GM18517 (cell line): Measurements from ENCODE around the gene SIK3.

Source experiments
- ATAC-seq: cut with Tn5 transposase; IDR thresholded peaks from one replicate; pipeline ENCODE4 v1.9.1; 2021; ENCODE audit warnings: mild to moderate bottlenecking, moderate library complexity; ENCODE audit not compliant: unreplicated experiment

The SIK3 gene

DNA sequence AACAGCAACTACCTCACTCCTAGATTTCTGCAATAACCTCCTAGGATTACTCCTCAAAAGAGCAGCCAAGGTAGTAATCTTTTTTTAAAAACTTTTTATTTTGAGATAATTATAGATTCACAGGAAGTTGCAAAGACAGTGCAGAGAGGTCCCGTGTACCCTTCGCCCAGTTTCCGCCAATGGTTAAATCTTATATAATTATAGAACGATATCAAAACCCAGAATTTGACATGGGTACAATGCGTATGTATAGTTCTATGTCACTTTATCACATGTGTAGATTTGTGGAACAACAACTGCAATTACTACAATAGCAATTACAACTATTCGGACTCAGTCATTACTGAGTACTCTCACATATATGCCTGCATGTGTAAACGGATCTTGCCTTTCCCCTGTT lies 166.0 kb downstream of the SIK3 start:
- ATAC-seq, result no peak

DNA sequence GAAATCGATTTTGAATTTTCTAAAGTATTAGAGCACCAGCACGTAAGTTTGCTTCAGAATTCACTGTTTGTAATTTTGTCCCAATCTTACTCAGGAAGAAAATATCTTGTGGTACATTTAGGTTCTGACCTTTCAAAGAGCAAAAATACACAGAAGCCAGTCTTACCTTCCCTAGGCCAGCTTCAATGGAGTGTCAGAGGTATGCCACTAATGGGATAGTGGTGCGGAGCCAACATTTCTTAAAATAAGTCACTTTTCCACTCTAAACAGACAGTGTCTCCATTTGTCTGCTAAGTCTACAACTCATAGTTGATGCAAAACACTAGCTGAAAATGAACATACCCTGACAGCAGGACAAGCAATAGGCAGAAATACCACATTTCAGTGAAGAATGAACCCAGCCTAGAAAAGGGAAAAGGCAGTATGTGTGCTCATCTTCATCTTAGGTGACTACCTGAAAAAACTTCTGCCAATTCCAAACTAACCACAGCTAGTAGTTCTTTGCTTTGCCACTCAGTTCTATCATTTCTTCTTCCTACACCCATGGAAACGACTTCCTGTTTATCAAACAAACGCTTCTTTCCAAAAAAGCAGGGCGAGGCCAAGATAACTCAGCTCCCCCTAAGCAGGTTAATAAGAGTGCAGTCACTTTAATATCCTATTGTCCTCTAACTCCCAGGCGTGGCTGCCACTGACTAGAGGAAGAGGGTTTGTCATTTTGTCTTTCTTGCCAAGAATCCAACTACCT lies 166.8 kb downstream of the SIK3 start:
- no peak for ATAC-seq

DNA sequence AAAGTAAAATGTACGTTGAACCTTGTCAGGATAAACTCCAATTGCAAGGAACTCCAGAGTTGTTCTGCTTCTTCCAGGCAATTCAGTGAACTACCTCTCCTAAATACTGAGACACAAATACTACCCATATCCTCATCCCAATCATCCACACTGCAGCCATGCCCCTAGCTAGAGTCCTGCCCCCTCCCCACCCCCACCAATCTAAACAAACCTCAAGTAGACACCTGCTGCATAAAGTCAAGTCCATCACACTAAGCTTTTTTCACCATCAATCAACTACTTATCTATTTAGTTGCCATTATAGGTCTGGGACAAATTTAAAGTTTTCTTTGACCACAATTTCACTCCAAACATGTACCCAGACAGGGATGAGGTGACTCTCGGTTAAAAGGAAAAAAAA lies 167.6 kb downstream of the SIK3 start:
- no peak for ATAC-seq

DNA sequence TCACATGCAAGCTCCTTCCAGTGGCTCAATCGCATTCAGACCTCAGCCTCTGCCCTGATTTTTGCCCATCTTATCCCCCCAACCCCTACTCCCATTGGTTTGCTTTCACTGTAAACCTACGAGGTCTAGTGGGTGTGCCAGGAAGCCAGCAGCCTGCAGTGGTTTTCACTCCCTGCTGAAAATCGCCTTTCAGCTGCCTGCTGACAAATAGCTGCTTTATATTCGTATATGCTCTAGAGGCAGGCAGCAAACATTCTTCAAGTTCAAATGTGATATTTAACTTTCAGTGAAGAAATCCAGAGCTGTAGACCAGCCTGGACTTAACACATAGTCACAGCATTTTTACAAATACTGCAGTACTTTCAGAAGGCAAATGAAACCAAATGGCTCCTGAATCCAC lies 168.1 kb downstream of the SIK3 start:
- ATAC-seq, result no peak

DNA sequence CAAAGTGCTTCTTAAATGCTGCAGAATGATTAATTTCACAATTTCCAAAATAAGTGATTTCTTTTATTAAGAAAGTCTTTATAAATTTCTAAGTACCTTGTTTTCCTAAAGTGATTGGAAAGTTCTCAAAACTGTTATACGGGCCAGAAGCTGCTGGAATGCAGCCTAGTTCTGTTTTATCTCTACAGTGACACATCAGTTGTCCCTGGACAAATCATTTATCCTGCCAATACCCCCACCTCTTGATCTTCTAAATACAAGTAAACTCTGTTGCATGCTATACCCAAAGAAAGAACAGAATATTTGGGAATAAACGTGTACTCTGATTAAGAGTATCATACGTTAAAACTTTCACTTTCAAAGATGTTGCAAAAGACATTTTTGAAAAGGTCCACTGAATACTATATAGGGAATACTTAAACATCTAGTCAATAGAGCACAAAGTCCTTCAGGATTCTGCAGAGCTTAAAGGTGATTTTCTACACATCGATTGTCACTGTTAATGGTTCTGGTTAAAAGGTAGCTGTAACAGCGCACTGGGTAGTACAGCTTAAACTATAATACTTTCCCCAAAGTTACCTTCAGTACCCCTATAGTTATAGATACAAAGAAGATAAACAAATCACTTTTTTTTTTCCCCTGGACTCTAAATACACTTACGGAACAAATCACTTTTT lies 168.7 kb downstream of the SIK3 start:
- no peak for ATAC-seq

DNA sequence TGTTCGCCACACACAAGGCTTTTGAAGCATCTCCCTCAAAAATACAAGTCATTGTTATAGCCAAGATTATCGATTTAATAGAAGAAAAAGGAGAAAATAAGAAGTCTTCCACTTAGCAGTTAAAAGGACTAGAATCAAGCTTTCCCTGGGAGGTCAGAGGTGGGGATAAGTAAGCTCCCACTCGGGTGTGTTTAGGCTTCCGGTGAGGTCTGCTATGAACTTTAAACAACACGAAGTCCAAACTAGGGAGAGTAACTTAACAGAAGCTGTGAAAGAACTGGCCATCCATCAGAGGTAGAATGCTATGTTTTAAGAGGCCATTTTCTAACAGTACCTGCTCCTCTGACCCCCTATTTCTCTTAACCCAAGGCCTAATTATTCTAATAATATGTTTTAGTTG lies 169.4 kb downstream of the SIK3 start:
- ATAC-seq, result no peak

DNA sequence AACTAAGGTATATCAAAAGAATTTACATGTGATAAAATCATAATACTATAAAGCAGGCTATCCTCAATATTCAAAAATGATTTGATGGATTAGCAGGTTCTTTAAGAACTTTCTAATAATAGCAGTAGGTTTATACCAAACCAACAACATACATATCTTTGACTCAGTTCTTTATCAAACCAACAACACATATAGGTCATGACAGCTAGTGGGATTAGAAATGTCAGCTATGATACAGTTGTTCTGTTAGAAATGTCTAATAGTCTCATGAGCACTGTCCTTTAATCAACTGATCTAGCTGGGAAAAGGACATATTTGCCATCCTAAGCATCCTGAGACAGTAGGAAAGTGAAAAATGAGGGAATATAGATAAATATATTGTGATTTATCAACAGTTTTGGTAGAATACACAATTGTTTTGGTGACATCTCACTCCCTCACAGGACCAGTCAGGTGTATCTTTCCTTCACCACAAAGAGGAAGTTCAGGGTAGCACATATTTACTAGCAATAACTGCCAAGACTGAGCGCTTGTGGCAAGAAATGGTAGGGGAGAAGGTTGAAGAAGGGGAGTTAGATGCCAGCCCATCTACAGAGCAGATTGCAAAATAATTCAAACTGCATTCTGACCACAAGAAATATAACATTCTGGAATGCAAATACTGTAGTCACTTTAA lies 170.0 kb downstream of the SIK3 start:
- peak; percentile 71 for ATAC-seq

DNA sequence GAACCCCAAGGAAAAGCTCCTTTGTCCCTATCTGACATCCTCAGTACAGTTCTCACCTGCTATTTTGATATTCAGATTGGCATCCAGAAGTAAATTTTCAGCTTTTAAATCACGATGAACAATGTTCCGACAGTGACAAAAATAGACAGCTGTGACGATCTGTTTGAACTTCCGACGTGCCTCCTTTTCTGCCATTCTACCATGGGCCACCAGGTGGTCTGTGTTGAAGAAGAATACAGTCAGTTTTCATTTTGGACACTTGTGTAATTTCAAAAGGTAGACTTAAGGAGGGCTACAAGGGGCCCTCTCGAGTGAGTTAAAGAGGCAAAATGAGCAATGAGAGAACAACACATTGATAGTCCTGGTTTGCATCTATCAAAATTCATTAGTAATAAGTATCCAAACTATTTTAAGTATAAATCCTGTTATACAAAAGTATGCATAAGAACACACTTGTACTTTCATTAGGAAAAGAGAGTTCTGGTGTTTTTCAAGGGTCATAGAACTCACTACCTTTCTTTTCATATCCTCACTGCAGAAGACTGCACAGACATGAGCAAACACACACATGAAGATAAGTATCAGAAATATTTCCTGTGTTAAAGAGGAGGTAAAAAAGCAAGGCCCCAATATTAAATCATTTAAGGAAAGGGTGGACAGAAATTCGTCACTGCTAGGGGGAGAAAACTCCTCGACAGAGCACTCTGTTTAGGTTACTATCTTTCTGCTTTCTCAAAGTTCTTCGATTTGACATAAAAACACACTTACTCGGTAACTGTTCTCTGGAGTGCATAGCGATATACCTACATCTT lies 170.9 kb downstream of the SIK3 start:
- no peak for ATAC-seq

DNA sequence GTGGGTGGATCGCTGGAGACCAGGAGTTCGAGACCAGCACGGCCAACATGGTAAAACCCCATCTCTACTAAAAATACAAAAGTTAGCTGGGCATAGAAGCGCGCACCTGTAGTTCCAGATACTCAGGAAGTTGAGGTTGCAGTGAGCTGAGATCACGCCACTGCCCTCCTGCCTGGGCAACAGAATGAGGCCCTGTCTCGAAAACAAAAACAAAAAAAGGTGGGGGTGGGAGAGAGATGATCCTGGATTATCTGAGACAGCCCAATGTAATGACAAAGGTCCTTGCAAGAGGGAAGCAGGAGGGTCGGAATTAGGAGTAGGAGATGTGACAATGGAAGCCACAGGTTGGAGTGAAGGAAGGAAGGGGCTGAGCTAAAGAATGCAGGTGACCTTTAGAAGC lies 173.2 kb downstream of the SIK3 start:
- ATAC-seq, result no peak

DNA sequence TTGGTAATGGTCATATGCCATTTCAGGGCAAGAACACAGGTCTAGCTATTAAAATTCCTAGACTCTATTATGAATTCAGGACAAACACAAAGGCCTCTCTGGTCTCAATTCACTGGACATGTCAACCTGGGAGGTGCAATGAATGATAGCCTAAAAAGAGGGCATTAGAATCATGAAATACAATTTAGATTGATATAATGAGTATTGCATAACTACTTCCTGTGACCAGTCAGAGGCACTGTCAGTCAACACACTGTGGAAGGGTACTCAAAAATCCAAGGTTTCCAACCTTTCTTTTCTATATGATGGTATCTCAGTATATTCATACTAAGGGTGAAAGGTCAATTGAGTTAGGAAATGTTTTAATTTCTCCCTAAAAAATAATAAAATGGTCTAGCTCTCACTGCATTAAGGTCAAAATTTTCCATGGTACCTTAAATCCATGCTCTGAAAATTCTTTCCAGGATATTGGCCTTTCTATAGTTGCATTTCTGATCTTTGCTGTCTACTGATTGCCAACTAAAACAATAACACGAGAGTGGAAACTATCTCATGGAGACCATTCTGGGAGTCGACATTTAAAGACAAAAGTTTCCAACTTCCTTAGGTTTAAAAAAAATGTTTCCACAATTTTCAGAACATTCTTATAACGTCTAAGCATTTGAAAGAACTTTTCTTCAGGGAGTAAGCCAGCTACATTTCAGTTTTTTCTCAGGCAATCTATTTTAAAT lies 179.1 kb downstream of the SIK3 start:
- ATAC-seq, result no peak

DNA sequence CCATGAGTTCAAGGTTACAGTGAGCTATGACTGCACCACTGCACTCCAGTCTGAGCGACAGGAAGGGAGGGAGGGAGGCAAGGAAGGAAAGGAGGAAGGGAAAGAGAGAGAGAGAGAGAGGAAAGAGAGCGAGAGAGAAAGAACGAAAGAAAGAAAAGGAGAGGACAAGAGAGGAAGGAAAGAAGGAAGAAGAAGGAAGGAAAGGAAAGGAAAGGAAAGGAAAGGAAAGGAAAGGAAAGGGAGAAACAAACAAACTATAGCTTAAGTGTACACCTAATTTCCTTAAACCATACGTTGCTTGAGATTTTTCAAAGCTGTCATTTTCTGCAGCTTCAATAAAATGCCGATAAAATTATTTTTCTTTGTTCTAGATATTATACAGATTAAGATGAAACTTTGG lies 180.6 kb downstream of the SIK3 start:
- no peak for ATAC-seq

DNA sequence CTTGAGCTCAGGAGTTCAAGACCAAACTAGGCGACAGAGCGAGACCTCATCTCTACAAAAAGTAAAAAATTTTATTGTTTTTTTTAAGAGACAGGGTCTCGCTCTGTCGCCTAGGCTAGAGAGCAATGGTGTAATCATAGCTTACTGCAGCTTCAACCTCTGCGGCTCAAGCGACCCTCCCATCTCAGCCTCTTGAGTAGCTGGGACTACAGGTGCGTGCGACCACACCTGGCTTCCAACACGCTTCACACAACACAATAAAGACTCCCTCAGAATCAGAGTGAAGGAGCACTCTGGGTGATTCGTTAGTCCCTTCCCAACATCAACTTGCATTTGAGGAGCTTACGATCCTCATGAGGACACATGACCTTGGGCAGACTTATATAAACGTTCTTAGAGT lies 181.3 kb downstream of the SIK3 start:
- no peak for ATAC-seq

DNA sequence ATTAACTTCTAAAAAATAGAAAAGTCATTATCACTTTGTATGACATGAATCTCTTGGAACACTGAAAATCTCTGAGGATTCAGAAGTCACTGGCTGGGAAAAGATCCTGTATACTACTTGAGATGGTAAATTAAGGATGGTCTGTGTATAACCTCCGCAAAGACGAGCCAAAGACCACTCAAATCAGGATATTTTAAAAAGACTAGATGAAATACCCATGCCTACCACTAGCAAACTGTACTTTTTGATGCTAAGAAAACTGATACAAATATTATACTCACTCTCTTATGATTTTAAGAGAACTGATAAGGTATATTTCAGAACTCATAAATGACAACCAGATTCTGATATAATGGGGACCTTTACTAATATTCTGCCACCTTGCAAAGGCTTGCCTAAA lies 182.2 kb downstream of the SIK3 start:
- ATAC-seq, result no peak

DNA sequence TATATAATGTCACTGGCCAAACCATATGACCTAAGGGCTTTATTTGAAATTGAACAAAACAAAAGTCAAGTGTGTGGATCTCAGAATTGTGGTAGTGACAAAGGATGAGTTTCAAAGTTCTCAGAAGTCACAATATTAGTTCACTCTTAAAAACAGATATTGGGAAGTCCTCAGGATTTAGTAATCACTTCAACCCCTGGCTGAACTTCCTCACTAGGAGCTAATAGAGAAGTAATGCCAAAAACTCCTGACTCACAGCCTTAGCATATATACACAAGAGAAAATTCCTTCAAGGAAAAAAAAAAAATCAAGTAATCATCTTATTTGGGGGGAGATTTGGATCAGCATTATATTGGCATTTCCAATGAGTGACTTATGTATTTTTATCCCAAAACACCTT lies 185.2 kb downstream of the SIK3 start:
- no peak for ATAC-seq

DNA sequence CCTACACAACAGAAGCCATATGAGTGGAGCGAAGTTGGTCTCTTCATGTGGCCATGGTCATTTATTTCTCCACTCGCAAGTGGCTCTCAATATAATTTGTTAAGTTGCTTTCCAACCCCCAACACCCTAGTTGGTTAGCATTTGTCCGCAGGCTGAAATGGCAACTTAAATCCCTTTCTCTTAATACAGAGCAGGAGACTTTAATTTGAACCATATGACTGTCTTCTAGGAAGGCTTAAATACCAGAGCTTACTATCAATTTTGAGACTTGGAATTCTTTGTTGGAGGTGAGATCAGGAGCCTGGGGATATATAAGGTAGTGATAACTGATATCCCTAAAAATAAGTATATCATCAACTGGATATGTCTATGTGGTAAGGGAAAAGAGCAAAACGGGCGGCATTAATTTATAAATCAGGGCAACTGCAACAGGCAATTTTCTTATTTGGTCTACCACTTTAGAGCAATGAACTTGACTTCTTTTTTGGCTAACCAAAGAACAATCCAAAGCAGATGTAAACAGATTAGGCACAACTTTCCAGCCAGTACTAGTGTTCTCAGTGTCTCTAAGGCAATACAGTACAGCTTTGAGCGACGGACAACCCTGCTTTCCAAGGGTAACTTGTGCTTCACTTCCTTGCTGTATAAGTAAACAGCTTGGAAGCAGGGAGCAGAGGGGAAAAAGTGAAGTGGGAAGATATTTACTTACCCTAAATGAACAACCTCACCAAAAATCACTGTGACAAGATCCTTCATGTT lies 186.1 kb downstream of the SIK3 start:
- ATAC-seq, result no peak

DNA sequence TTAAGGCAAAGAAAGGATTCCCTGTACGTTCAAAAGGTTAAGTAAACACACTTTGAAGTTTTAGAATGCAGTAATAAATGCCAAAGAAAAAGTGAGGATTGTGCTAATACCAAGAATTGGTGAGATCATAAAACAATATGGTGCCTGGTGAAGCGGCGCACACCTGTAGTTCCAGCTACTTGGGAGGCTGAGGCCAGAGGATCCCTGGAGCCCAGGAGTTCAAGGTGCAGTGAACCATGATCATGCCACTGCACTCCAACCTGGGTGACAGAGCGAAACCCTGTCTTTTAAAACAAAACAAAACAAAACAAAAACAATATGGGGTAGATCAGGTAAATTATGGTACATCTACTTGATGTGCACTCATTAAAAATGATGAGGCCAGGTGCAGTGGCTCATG lies 187.4 kb downstream of the SIK3 start:
- ATAC-seq, result no peak

DNA sequence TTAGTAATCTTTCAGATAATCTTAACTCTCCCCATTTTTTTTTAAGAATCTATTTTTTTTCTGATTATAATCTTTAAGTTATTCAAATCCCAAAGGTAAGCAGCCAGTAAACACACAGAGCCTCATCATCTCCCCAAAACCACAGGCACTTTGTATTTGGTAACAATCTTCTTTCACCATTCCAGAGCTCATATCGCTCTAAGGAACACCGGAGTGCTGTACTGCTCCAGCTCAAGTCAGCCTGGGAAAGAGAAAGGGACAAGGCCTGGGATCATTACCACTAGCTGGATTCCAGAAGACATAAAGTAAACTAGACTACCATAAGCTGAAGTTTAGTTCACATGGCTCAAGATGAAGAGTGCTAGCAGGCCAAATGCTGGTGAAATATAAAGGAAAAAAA lies 187.8 kb downstream of the SIK3 start:
- ATAC-seq, result no peak

DNA sequence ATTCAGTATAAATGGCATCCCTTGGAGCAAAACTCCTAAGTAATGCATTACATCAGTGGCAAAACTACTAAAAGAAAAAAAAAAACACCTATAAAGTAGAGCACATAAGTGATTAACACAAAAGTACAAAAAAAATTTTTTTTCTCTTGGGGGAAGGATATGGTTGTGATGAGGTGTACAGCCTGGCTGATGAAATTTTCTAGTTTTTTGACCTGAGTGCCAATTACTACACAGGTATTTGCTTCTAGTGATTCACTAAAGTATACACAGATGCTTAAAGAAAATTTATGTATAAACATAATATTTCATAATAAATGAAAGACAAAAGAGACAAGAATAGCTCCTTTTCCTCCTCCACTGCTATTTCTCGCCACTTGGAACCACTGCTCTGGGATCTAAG lies 189.0 kb downstream of the SIK3 start:
- ATAC-seq, result no peak

DNA sequence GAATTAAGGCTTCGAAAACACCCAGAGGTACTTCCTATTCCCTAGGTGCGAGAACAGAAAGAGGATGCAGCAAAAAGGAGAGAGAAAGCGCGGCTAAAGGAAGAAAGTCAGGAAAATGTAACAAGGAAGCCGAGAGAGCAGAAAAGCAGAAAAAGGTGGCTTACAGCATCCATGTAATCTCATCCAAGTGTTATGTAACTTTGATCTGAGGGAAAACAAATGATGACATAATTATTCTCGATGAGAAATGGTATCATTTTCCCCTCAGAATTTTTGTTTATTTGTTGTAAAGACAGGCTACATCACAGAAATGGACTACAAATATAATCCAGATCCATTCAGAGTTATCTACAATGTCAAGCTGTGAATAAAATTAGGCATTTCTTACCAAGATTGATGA lies 191.7 kb downstream of the SIK3 start:
- no peak for ATAC-seq

DNA sequence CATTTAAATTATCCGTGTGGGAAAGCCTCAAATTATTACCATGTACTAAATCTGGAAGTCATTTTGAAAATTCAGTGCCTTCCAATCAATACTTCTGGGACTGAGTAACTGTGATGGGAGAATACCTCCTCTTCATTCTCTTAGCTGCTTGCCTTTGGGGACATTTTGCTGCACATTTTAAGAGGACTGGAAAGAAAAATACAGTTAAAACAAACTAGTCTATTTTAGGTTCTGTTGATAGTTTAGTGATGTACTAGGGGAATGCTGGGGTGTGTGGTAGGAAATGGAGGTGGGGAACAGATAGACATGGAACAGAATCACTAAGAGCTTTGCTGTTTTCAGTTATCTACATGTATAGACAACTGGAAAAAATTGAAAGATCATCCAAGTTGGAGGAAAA lies 195.1 kb downstream of the SIK3 start:
- ATAC-seq, result no peak
